ENCODE data around the gene DDB1. TPM values are rescaled to one million over a fixed set of nuclear protein-coding genes. Genes with fewer than 3 reads are reported as not detected.
A peak's percentile ranks its signal among the peaks of the same experiment; 100 is the strongest.

DDB1 gene
- total and polyA plus RNA-seq, 2 of the 13 experiments (the other 11 are each of a cell fraction or from before 2014, with no cell fraction given): 217 to 266 TPM

DNA sequence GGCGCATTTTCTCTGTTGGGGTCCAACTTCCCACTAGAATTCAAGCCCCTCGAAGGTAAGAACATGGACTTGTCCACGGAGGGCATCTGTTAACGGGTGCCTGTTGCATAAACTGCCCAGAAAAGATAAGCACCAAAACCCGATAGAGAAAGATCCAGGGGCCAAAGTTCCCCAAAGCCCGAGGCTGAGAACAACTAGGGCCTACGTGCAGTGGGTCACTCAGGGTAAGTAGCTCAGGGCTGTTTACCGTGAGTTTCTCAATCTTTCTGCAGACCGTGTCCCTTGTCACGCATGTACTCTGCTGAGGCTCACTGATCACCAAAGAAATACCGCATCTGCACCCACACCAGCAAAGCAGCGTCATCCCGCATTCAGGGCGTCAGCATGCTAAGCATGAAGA, 67.5 kb downstream of the DDB1 start (continued):
- TF ChIP-seq NPAS2 (CRISPR knock-in tag; IDR thresholded peaks at IDR 0.05; ENCODE audit: borderline replicate concordance): 0 out of 2 replicates have a peak, but pooled peaks have one; percentile 13
- TF ChIP-seq ZNF335 (CRISPR knock-in tag; IDR thresholded peaks at IDR 0.05): no peak
- no peak; the same call in 1 of the 2 replicates for TF ChIP-seq HDAC1 (CRISPR knock-in tag; IDR thresholded peaks at IDR 0.05)
- no peak for TF ChIP-seq JUND (CRISPR knock-in tag; IDR thresholded peaks at IDR 0.05)
- TF ChIP-seq, protein P1, sequence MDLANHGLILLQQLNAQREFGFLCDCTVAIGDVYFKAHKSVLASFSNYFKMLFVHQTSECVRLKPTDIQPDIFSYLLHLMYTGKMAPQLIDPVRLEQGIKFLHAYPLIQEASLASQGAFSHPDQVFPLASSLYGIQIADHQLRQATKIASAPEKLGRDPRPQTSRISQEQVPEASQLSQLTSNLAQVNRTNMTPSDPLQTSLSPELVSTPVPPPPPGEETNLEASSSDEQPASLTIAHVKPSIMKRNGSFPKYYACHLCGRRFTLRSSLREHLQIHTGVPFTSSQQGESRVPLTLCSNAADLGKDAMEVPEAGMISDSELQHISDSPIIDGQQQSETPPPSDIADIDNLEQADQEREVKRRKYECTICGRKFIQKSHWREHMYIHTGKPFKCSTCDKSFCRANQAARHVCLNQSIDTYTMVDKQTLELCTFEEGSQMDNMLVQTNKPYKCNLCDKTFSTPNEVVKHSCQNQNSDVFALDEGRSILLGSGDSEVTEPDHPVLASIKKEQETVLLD (CRISPR knock-in tag; IDR thresholded peaks at IDR 0.05; ENCODE audit: low read depth): no peak
- no peak for TF ChIP-seq ZNF772 (CRISPR knock-in tag; IDR thresholded peaks at IDR 0.05)
- TF ChIP-seq, protein P2, sequence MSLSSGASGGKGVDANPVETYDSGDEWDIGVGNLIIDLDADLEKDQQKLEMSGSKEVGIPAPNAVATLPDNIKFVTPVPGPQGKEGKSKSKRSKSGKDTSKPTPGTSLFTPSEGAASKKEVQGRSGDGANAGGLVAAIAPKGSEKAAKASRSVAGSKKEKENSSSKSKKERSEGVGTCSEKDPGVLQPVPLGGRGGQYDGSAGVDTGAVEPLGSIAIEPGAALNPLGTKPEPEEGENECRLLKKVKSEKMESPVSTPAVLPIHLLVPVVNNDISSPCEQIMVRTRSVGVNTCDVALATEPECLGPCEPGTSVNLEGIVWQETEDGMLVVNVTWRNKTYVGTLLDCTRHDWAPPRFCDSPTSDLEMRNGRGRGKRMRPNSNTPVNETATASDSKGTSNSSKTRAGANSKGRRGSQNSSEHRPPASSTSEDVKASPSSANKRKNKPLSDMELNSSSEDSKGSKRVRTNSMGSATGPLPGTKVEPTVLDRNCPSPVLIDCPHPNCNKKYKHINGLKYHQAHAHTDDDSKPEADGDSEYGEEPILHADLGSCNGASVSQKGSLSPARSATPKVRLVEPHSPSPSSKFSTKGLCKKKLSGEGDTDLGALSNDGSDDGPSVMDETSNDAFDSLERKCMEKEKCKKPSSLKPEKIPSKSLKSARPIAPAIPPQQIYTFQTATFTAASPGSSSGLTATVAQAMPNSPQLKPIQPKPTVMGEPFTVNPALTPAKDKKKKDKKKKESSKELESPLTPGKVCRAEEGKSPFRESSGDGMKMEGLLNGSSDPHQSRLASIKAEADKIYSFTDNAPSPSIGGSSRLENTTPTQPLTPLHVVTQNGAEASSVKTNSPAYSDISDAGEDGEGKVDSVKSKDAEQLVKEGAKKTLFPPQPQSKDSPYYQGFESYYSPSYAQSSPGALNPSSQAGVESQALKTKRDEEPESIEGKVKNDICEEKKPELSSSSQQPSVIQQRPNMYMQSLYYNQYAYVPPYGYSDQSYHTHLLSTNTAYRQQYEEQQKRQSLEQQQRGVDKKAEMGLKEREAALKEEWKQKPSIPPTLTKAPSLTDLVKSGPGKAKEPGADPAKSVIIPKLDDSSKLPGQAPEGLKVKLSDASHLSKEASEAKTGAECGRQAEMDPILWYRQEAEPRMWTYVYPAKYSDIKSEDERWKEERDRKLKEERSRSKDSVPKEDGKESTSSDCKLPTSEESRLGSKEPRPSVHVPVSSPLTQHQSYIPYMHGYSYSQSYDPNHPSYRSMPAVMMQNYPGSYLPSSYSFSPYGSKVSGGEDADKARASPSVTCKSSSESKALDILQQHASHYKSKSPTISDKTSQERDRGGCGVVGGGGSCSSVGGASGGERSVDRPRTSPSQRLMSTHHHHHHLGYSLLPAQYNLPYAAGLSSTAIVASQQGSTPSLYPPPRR (CRISPR knock-in tag; IDR thresholded peaks at IDR 0.05; ENCODE audit: borderline replicate concordance): peak; percentile 47; the same call in 1 of the 2 replicates
- no peak for TF ChIP-seq ZNF253 (CRISPR knock-in tag; IDR thresholded peaks at IDR 0.05; ENCODE audit: borderline replicate concordance)
- TF ChIP-seq NFIB (CRISPR knock-in tag; IDR thresholded peaks at IDR 0.05; ENCODE audit: borderline replicate concordance): no peak
- TF ChIP-seq, protein P3, sequence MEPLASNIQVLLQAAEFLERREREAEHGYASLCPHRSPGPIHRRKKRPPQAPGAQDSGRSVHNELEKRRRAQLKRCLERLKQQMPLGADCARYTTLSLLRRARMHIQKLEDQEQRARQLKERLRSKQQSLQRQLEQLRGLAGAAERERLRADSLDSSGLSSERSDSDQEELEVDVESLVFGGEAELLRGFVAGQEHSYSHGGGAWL (CRISPR knock-in tag; IDR thresholded peaks at IDR 0.05): no peak
- TF ChIP-seq PHF20 (CRISPR knock-in tag; IDR thresholded peaks at IDR 0.05): no peak
- TF ChIP-seq, protein P4, sequence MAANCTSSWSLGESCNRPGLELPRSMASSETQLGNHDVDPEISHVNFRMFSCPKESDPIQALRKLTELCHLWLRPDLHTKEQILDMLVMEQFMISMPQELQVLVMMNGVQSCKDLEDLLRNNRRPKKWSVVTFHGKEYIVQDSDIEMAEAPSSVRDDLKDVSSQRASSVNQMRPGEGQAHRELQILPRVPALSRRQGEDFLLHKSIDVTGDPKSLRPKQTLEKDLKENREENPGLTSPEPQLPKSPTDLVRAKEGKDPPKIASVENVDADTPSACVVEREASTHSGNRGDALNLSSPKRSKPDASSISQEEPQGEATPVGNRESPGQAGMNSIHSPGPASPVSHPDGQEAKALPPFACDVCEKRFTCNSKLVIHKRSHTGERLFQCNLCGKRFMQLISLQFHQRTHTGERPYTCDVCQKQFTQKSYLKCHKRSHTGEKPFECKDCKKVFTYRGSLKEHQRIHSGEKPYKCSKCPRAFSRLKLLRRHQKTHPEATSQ (CRISPR knock-in tag; IDR thresholded peaks at IDR 0.05; ENCODE audit: borderline replicate concordance): no peak
- TF ChIP-seq ELF1 (CRISPR knock-in tag; IDR thresholded peaks at IDR 0.05): no peak
- TF ChIP-seq IRF2 (CRISPR knock-in tag; IDR thresholded peaks at IDR 0.05): no peak
- TF ChIP-seq ARNT (IDR thresholded peaks at IDR 0.05): no peak
- peak; percentile 54; the same call in 1 of the 2 replicates for TF ChIP-seq KDM5B (CRISPR knock-in tag; IDR thresholded peaks at IDR 0.05; ENCODE audit: borderline replicate concordance)
- TF ChIP-seq ZNF777 (CRISPR knock-in tag; IDR thresholded peaks at IDR 0.05): no peak
- TF ChIP-seq ZNF616 (CRISPR knock-in tag; IDR thresholded peaks at IDR 0.05; ENCODE audit: low read depth): no peak
- no peak for TF ChIP-seq ZNF296 (CRISPR knock-in tag; conservative IDR thresholded peaks at IDR 0.05)
- TF ChIP-seq, protein P5, sequence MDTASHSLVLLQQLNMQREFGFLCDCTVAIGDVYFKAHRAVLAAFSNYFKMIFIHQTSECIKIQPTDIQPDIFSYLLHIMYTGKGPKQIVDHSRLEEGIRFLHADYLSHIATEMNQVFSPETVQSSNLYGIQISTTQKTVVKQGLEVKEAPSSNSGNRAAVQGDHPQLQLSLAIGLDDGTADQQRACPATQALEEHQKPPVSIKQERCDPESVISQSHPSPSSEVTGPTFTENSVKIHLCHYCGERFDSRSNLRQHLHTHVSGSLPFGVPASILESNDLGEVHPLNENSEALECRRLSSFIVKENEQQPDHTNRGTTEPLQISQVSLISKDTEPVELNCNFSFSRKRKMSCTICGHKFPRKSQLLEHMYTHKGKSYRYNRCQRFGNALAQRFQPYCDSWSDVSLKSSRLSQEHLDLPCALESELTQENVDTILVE (CRISPR knock-in tag; IDR thresholded peaks at IDR 0.05): no peak
- TF ChIP-seq GFI1 (CRISPR knock-in tag; IDR thresholded peaks at IDR 0.05; ENCODE audit: borderline replicate concordance): no peak
- TF ChIP-seq, protein P6, sequence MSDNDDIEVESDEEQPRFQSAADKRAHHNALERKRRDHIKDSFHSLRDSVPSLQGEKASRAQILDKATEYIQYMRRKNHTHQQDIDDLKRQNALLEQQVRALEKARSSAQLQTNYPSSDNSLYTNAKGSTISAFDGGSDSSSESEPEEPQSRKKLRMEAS (IDR thresholded peaks at IDR 0.05): no peak
- TF ChIP-seq POLR2G (IDR thresholded peaks at IDR 0.05; ENCODE audit: low read depth, low read length): no peak
